ENCODE results near the gene LSS. TPM values are rescaled to one million over a fixed set of nuclear protein-coding genes. Genes with fewer than 3 reads are reported as not detected.
A peak's percentile ranks its signal among the peaks of the same experiment; 100 is the strongest.

Gene LSS
- total and polyA plus RNA-seq, 2 of the 8 experiments (the other 6 are each of a cell fraction or from before 2014, with no cell fraction given): 96.1 to 123 TPM

DNA sequence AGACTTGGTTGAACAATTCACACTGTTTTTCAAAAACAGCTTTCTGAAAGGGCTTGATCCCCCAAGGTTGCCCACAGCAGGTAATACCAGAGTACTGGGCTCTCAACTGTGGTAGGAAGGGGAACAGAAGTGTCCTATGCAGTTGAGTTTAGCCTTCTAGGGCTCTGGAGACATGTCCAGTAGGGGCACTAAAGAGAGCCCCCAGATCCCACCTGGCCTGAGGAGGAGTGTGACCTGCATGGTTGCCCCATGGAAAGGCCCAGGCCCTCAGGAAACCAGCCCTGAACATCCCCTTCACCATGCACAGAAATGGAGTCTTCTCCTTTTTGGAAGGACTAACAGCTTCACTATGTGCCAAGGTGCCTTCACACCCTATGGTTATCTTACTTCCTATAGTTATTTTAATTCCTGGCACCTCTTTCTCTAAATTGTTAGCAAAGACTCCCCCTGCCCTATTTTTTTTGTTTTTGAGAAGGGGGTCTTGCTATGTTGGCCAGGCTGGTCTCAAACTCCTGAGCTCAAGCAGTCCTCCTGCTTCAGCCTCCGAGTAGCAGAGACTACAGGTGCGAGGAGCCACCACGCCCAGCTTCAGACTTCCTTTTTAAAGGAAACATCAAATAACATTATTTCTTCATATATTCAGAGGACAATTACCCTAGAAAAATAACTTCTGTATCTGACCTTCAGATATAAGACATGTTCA lies 16.8 kb upstream of the LSS start:
- TF ChIP-seq, protein P1, sequence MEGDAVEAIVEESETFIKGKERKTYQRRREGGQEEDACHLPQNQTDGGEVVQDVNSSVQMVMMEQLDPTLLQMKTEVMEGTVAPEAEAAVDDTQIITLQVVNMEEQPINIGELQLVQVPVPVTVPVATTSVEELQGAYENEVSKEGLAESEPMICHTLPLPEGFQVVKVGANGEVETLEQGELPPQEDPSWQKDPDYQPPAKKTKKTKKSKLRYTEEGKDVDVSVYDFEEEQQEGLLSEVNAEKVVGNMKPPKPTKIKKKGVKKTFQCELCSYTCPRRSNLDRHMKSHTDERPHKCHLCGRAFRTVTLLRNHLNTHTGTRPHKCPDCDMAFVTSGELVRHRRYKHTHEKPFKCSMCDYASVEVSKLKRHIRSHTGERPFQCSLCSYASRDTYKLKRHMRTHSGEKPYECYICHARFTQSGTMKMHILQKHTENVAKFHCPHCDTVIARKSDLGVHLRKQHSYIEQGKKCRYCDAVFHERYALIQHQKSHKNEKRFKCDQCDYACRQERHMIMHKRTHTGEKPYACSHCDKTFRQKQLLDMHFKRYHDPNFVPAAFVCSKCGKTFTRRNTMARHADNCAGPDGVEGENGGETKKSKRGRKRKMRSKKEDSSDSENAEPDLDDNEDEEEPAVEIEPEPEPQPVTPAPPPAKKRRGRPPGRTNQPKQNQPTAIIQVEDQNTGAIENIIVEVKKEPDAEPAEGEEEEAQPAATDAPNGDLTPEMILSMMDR (IDR thresholded peaks at IDR 0.05; ENCODE audit: control extremely low read depth in 1 of 3, insufficient read depth in 1 of 3, low read depth in 1 of 3, low read length in 3 of 3): peak in 1 of 3 experiments; percentile 14; a peak in 1 of 4 replicates
- no peak for TF ChIP-seq EZH2 (IDR thresholded peaks at IDR 0.05; ENCODE audit: low read depth, low read length, severe bottlenecking)

More for the DNA sequence above, 16.8 kb upstream of the LSS start:
- Histone ChIP-seq H2BK12ac (ENCODE audit: low read depth, low read length) (no peak overlapping the region), H2BK20ac (ENCODE audit: low read length) (no peak overlapping the region), H3K56ac (replicated peaks; ENCODE audit: insufficient read length, low read depth, low read length) (no peak overlapping the region), H3K79me1 (ENCODE audit: low read depth, low read length) (no peaks in the 10 kb centered on the region), H3K9me3 (ENCODE audit: insufficient read depth in 2 of 2, low read depth in 1 of 2, low read length in 1 of 2) (no peaks in the 10 kb centered on the region; a peak in 1 of 4 replicates), H2BK120ac (replicated peaks; ENCODE audit: low read depth, low read length) (no peak overlapping the region), H4K5ac (ENCODE audit: insufficient read length, low read depth, low read length) (no peak overlapping the region), H3K14ac (ENCODE audit: insufficient read length) (no peak overlapping the region), H4K91ac (replicated peaks; ENCODE audit: insufficient read length, low read length) (no peak overlapping the region), H3K79me2 (ENCODE audit: control insufficient read depth in 1 of 2, insufficient read depth in 2 of 2, low read length in 2 of 2) (no peaks in the 10 kb centered on the region), H3K4me1 (replicated peaks in 1 of 4; ENCODE audit: control insufficient read depth in 3 of 4, insufficient read depth in 4 of 4, low read length in 3 of 4) (no peaks in the 10 kb centered on the region), H3K9ac (replicated peaks in 1 of 4; ENCODE audit: extremely low read depth in 1 of 4, low read depth in 3 of 4, low read length in 3 of 4) (no peak overlapping the region), H3K36me3 (ENCODE audit: control insufficient read depth in 2 of 4, insufficient read depth in 4 of 4, low read length in 3 of 4) (peaks cover 25 to 86% (median 65%) of the 10 kb centered on the region in 4 experiments), H3K4ac (replicated peaks; ENCODE audit: insufficient read length, low read depth, low read length) (no peak overlapping the region), H3K23me2 (ENCODE audit: low read depth, low read length) (no peaks in the 10 kb centered on the region), H3K18ac (ENCODE audit: extremely low read depth, low read length) (no peak overlapping the region), H4K8ac (ENCODE audit: extremely low read depth, insufficient read depth, low read length) (no peak overlapping the region), H3K4me3 (ENCODE audit: extremely low read depth in 1 of 4, insufficient read depth in 2 of 4, low read depth in 3 of 4, low read length in 4 of 4) (no peak overlapping the region), H3K27ac (ENCODE audit: low read depth, low read length) (no peak overlapping the region), H2BK15ac (ENCODE audit: low read length) (no peak overlapping the region), H2AK5ac (ENCODE audit: low read depth, low read length) (no peak overlapping the region), H3K23ac (ENCODE audit: insufficient read length) (no peak overlapping the region), H2AFZ (ENCODE audit: low read length) (no peak overlapping the region), H3K4me2 (ENCODE audit: insufficient read depth in 1 of 2, low read depth in 2 of 2, low read length in 2 of 2) (no peak overlapping the region), H3K27me3 (replicated peaks in 1 of 4; ENCODE audit: control insufficient read depth in 3 of 4, extremely low read depth in 1 of 4, insufficient read depth in 3 of 4, low read length in 3 of 4) (no peaks in the 10 kb centered on the region), H2BK5ac (ENCODE audit: low read depth, low read length) (no peak overlapping the region), H4K20me1 (replicated peaks in 1 of 2; ENCODE audit: control insufficient read depth in 1 of 2, insufficient read depth in 2 of 2, low read length in 2 of 2) (peaks cover 1 to 7% of the 10 kb centered on the region in 2 experiments)
- no peak for FAIRE-seq
- 95% methylated on average over 3 of the region's 3 CpGs; no CpG with 5 or more reads in 1 of the 2 experiments for WGBS, 2 experiments (ENCODE audit: extremely low coverage in 1 of 2, insufficient coverage in 1 of 2, insufficient read length in 1 of 2, insufficient replicate concordance in 2 of 2, low coverage in 1 of 2, low lambda C conversion rate in 2 of 2, missing lambda C conversion rate in 1 of 2)
- no peak for DNase-seq (ENCODE audit: low read depth in 1 of 2, low spot score in 2 of 2)
- ChIA-PET POLR2A (ENCODE audit: partially characterized antibody) (interaction anchor here (1.3 to 1.4 kb wide), 3 partner anchors 10 to 77 kb away, joined by 3 read pairs; no protein-coding TSS in a partner anchor), CTCF (ENCODE audit: partially characterized antibody) (interaction anchor here (1.0 to 3.3 kb wide), 6 partner anchors 11 to 102 kb away, joined by 3 to 13 read pairs (median 4); no protein-coding TSS in a partner anchor)

All from H1 (cell line).